ENCODE results near the gene SETSIP.
"Not testable (repeated sequence)": the region's sequence is repeated elsewhere in the genome, so short reads cannot be mapped to it uniquely, and the experiment has no call there.

Gene SETSIP

DNA sequence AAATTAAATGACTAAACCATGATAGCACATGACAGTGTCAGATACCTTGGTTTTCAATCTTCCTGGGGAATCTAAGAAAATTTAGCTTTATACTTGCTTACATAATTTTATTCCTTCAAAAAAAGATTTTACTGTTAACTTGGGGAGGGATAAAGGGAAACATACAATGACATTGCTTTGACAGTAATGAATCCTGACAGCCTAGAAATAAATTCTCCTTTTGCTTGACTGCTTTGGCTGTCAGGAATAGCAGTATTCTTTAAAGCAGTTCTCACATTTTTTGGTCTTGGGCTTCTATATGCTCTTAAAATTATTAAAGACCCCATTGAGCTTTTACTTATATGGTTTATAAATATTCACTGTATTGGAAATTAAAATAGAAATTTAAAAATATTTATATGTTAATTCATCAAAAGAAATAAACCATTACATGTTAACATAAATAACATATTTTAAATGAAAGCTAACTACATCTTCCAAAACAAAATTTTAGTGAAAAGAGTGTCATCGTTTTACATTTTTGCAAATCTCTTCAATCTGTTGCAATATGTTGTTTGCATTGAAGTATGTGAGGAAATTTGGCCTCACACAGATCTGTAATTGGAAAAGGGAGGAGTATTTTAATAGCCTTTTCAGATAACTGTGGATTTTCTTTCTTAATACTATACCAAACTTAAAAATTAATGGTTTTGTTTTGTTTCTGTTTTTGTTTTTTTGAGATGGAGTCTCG, 29.3 kb downstream of the SETSIP start:
- peak; percentile 76 for FAIRE-seq

DNA sequence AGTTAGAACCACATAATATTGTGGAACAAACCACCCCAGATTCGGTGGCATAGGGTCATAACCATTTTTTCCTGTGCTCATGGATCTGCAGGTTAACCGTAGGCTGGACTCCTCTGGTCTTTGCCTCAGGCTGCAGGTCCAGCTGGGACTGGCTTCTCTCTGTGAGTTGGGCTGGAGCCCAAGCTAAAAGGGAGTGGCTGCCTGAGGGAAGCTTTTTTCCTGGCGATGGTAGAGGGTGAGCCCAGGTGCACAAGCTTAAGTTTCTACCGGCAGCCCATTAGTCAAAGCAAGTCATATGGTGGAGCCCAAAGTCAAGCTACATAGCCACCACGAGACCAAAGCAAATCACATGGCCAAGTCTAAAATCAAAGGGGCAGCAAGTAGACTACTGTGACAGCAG, 31.6 kb downstream of the SETSIP start:
- FAIRE-seq: no peak

DNA sequence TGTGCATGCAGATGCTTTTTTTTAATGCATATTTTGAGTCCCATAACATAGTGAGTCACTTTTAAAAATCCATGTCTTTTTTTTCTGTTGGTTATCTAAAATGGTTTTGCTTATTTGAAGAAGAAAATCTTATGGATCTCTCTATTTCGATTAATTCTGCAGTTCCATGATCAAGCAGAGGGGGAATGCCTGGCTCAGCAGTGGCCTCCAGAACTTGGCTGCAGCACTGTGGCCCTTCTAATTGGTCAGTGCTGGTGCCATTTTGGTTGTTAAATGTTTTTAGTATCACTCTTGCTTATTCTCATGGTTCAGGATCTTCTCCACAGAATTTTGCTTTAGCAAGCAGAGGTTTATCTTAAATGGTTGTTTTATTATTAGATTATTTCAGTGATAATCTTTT, 34.2 kb downstream of the SETSIP start:
- FAIRE-seq: no peak

DNA sequence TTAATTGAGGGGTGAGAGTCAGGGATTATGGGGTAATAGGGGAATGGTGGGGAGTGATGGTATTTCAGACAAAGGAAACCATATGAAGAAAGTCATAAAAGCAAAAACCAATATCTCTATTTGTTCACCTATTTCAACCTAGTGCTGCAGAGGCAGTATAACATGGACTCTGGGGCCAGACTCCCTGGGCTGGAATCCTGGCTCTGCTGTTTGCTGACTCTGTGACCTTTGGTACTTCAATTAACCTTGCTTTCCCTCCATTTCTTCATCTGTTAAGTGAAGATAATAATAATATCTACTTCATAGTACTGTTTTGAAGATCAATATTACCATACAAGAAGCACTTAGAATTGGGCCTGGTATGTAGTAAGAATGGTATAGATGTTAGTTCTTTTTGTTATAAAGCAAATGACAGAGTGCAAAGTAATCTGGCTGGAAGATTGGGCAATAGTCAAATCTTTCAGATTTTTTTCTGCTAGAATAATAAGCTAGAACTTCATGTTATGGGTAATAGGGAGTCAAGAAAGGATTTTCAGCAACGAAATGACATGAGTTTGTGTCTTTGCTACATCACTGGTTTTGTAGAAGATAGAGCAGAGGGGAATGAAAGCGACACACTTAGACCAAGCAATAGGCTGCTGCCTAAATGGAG, 36.4 kb downstream of the SETSIP start:
- FAIRE-seq: no peak

DNA sequence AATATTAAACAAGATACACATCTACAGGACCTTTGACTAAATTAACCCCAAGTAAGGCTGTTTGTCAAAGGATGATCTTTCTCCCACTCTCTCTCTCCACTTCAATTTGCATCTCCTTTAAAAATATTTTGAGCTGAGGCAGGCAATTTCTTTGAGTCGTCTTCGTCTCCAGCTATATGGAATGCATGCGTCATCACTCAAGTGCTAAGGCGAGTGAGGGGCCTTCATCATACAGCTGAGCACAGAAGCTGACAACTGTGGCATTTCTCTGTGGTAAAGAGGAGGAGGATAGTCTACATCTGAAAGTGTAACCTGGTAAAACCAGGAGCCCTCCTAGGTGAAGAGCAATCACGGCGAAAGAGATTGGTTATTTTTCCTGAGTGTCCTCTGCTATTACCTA, 37.8 kb downstream of the SETSIP start:
- FAIRE-seq: no peak

- peak; percentile 51 for FAIRE-seq
These were observed 43.7 kb downstream of the SETSIP start for GRCh38 chr1:92031281-92032110.

DNA sequence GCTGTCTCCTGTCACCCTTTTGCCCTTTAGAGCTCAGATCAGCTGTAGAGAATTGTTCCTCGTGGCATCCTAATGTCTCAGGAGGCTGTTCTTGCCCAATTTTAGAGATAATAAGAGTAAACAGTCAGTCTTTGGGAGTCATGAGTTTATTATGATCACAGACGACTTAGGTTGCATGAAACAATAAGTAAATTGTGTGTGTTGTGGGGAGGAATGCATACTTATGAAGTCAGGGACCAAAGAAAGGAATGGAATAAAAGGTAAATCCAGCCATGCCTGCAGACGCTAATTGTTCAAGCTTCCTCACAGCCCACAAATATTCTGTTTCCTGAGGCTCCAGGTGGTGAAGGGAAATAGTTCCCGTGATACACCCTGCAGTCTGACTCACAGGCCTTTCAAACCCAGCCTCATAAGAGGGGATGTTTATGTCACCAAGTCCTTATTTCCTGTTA, 44.5 kb downstream of the SETSIP start:
- peak; percentile 99 for FAIRE-seq

GRCh38 chr1:92029241-92029922, 45.8 kb downstream of the SETSIP start:
- no peak for FAIRE-seq

DNA sequence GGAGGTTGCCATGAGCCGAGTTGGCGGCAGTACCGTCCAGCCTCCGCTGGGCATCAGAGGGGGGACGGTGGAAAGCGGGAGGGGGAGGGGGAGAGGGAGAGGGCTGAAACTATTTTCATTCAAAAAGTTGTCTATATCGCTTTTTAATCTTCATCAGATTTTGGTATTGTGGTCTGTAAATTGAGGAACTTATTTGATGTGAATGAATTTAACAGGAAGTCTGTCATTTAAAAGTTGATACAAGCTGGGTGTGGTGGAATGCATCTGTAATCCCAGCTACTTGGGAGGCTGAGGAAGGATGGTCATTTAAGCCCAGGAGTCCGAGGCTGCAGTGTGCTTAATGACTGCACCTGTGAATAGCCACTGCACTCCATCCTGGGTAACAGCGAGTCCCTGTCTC, 48.4 kb downstream of the SETSIP start:
- no peak for FAIRE-seq

GRCh38 chr1:92026042-92026441, 49.2 kb downstream of the SETSIP start:
- FAIRE-seq: not testable (repeated sequence)
